Keratinocyte (primary cell): ENCODE results near the gene PARVA. TPM values are rescaled to one million over a fixed set of nuclear protein-coding genes. Genes with fewer than 3 reads are reported as not detected.

ENCODE experiments used
- DNase-seq: peaks from one replicate; pipeline ENCODE4 v3.0.0-alpha.2; 2011; ENCODE audit warnings: low read depth, missing footprints, low spot score
- FAIRE-seq: peaks from 2 replicates; lab custom pipeline; 2011; peaks lifted over from hg19 to GRCh38; lab: Jason Lieb, UNC
- H2AFZ ChIP-seq: 2 replicates; pipeline ENCODE4 v1.6.0; 2012; ENCODE audit warnings: low read length, control low read depth, inconsistent platforms; ENCODE audit not compliant: control insufficient read depth
- H3K27ac ChIP-seq: 2 replicates; pipeline ENCODE4 v1.5.1; 2011; ENCODE audit warnings: low read length; ENCODE audit not compliant: control insufficient read depth, insufficient read depth
- H3K27me3 ChIP-seq: 3 replicates; pipeline ENCODE4 v1.6.0; 2011; ENCODE audit warnings: low read length; ENCODE audit not compliant: control insufficient read depth, insufficient read depth; ENCODE audit errors: extremely low read depth
- H3K36me3 ChIP-seq, 2 experiments: 2 replicates in 1 of 2; 3 replicates in 1 of 2; pipeline ENCODE4 v1.5.1; 2011; ENCODE audit warnings: low read length in 2 of 2, mild to moderate bottlenecking in 1 of 2; ENCODE audit not compliant: control insufficient read depth in 2 of 2, insufficient read depth in 2 of 2; ENCODE audit errors: extremely low read depth in 1 of 2
- H3K4me1 ChIP-seq: 3 replicates; pipeline ENCODE4 v1.5.1; 2011; ENCODE audit warnings: low read length; ENCODE audit not compliant: control insufficient read depth, insufficient read depth; ENCODE audit errors: extremely low read depth
- H3K4me2 ChIP-seq: 3 replicates; pipeline ENCODE4 v1.6.0; 2011; ENCODE audit warnings: low read depth, low read length; ENCODE audit not compliant: control insufficient read depth, insufficient read depth; ENCODE audit errors: extremely low read depth
- H3K4me3 ChIP-seq, 3 experiments: fragments of 200-600 bp in 1 of 3; sonication (generic) in 1 of 3; 2 replicates in 2 of 3; 3 replicates in 1 of 3; pipeline ENCODE4 v1.5.1; 2011 to 2016; ENCODE audit warnings: low read length in 3 of 3, mild to moderate bottlenecking in 3 of 3, control low read depth in 2 of 3, inconsistent platforms in 1 of 3, low read depth in 1 of 3, mixed read lengths in 1 of 3, mixed run types in 1 of 3, moderate library complexity in 1 of 3; ENCODE audit not compliant: control insufficient read depth in 2 of 3, insufficient read depth in 2 of 3; ENCODE audit errors: extremely low read depth in 1 of 3
- H3K79me2 ChIP-seq: 2 replicates; pipeline ENCODE4 v1.6.0; 2012; ENCODE audit warnings: low read length; ENCODE audit not compliant: control insufficient read depth, insufficient read depth
- H3K9ac ChIP-seq: 3 replicates; pipeline ENCODE4 v1.6.0; 2011; ENCODE audit warnings: low read length; ENCODE audit not compliant: control insufficient read depth, insufficient read depth; ENCODE audit errors: extremely low read depth
- H3K9me1 ChIP-seq: 3 replicates; pipeline ENCODE4 v1.6.0; 2011; ENCODE audit warnings: low read length; ENCODE audit not compliant: control insufficient read depth, insufficient read depth; ENCODE audit errors: extremely low read depth
- H3K9me3 ChIP-seq: 2 replicates; pipeline ENCODE4 v1.5.1; 2012; ENCODE audit warnings: low read depth, low read length; ENCODE audit not compliant: control insufficient read depth
- H4K20me1 ChIP-seq: 3 replicates; pipeline ENCODE4 v1.6.0; 2011; ENCODE audit warnings: low read length; ENCODE audit not compliant: control insufficient read depth, insufficient read depth; ENCODE audit errors: extremely low read depth
- CTCF ChIP-seq, 3 experiments: IDR thresholded peaks in 1 of 3; conservative IDR thresholded peaks in 1 of 3; optimal IDR thresholded peaks in 1 of 3; 2 replicates in 2 of 3; 3 replicates in 1 of 3; pipeline versions ENCODE3 to v1.5.1; 2011; ENCODE audit warnings: low read length in 3 of 3, mild to moderate bottlenecking in 3 of 3, moderate library complexity in 2 of 3, control low read depth in 1 of 3, inconsistent platforms in 1 of 3; ENCODE audit not compliant: insufficient read depth in 2 of 3; ENCODE audit errors: extremely low read depth in 1 of 3
- EZH2 ChIP-seq: IDR thresholded peaks from one replicate; pipeline ENCODE4 v1.6.1; 2012; ENCODE audit warnings: inconsistent platforms, mild to moderate bottlenecking, low read length, moderate library complexity
- dilution Hi-C: fragments of 300-500 bp; cut with MboI; formaldehyde crosslinking; loops from one replicate; pipeline ENCODE4 v1.7.0; 2020; ENCODE audit warnings: low sequenced_read_pairs; ENCODE audit not compliant: extremely low pct_ligation_motif_present
- polyA plus RNA-seq, 5 experiments: library from polyadenylated mRNA; depleted of rRNA in 3 of 5; stranded (reverse) in 3 of 5; stranded (forward) in 1 of 5; unstranded in 1 of 5; fragments of >200 nt; gene quantifications; 1 replicate in 1 of 5; 2 replicates in 3 of 5; 3 replicates in 1 of 5; pipeline versions ENCODE4 v1.2.1 to v1.2.3, GENCODE V29; 2011 to 2012; ENCODE audit warnings: missing spikeins in 2 of 5, low read depth in 1 of 5, low replicate concordance in 1 of 5

The PARVA gene
- polyA plus RNA-seq, 1 donor (not counting 4 experiments of a cell fraction or from before 2014, with no cell fraction given), result 28.9 TPM

- no peaks in the 10 kb centered on the region for H3K27me3 ChIP-seq
- no peak overlapping the region for H2AFZ ChIP-seq
- peaks cover 40% of the 10 kb centered on the region for H3K79me2 ChIP-seq
- no peaks in the 10 kb centered on the region for H3K9me1 ChIP-seq
- no peak for TF ChIP-seq CTCF (optimal IDR thresholded peaks at IDR 0.05 in 1 of 3, IDR thresholded peaks at IDR 0.05 in 1 of 3, conservative IDR thresholded peaks at IDR 0.05 in 1 of 3; ENCODE audit: extremely low read depth in 1 of 3, insufficient read depth in 2 of 3, low read length in 3 of 3)
- TF ChIP-seq EZH2, result no peak
- peaks cover 47% of the 10 kb centered on the region for H3K4me1 ChIP-seq
- H3K9ac ChIP-seq, result no peak overlapping the region
- peak overlapping the region; percentile 63 for H3K4me2 ChIP-seq
- no peaks in the 10 kb centered on the region for H3K9me3 ChIP-seq
- dilution Hi-C loops, result no loop called here
- DNase-seq (no peak), FAIRE-seq (no peak)
- no peak overlapping the region for H3K4me3 ChIP-seq
- peaks cover 0 to 7% of the 10 kb centered on the region in 2 experiments for H3K36me3 ChIP-seq
- H4K20me1 ChIP-seq, result no peaks in the 10 kb centered on the region
- peak overlapping the region; percentile 81 for H3K27ac ChIP-seq
Observed at GRCh38 chr11:12388939-12389670, 11.7 kb downstream of the PARVA start.

DNA sequence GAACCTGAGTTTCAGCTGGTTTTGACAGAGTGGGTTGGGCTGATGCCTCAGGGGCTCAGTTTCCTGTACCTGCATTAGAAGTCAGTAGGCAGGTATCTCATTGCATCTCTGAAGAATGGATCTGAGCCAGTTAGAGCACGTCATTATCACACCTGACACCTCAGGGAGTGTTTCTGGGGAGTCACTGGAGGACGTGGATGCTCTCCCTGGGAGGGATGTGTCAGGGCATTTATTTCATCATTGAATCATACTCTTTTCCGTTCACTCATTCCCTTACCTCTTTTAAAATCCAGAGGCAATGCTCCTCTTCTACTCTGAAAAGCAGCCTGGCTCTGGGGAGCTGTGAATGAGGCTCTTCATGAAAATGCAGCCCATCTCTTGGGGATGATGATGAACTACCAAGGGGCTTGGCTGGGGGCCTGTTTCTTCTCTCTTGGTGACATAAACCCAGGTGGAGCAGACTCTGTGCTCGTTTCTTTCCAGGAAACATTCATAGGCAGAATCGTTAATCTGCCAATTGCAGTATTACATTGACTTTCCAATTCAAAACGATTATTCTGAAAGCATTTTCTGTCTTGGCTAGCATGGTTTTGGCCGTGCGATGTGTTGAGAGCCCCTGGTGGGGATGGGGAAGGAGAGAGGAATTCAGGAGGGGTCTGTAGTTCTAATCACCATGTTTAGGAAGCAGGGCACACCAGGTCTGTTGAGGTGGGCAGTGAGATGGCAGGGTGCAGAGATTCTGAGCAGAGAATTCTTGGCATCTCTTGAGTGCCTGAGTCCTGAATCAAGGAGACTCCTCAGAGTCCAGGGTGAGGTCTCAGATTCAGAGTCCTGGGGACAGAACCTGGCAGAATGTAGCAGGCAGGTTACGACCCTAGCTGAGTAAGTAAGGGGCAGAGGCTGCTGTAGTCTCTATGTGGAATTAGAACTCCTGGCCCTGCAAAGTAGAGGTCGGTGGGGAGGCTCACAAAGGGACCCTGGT is 12.6 kb downstream of the PARVA start:
- FAIRE-seq, result peak; percentile 97
- peak; percentile 72 for DNase-seq
- peaks cover 47% of the 10 kb centered on the region for H3K4me1 ChIP-seq
- peaks cover 0 to 7% of the 10 kb centered on the region in 2 experiments for H3K36me3 ChIP-seq
- H3K9ac ChIP-seq, result peak overlapping the region; percentile 58
- TF ChIP-seq EZH2 (no peak), CTCF (optimal IDR thresholded peaks at IDR 0.05 in 1 of 3, IDR thresholded peaks at IDR 0.05 in 1 of 3, conservative IDR thresholded peaks at IDR 0.05 in 1 of 3; ENCODE audit: extremely low read depth in 1 of 3, insufficient read depth in 2 of 3, low read length in 3 of 3) (no peak)
- H3K79me2 ChIP-seq, result peaks cover 34% of the 10 kb centered on the region
- H3K27ac ChIP-seq, result peak overlapping the region; percentile 81
- no peaks in the 10 kb centered on the region for H3K27me3 ChIP-seq
- dilution Hi-C loops, result no loop called here
- H3K4me2 ChIP-seq, result peak overlapping the region; percentile 63
- H2AFZ ChIP-seq, result no peak overlapping the region
- peak overlapping the region in 1 of 3 experiments; percentile 1 for H3K4me3 ChIP-seq
- H4K20me1 ChIP-seq, result no peaks in the 10 kb centered on the region
- H3K9me1 ChIP-seq, result no peaks in the 10 kb centered on the region
- no peaks in the 10 kb centered on the region for H3K9me3 ChIP-seq
